PC-3 (cell line): Measurements from ENCODE around the gene GP9. TPM values are rescaled to one million over a fixed set of nuclear protein-coding genes. Genes with fewer than 3 reads are reported as not detected.

ENCODE experiments used
- ATAC-seq: fragments of 200-7000 bp; cut with Tn5 transposase; 2 replicates; pipeline ENCODE4 v1.9.1; 2020; ENCODE audit warnings: mild to moderate bottlenecking, moderate library complexity
- BruUV-seq: library from RNA; stranded (reverse); fragments of 400-500 nt; replicated peaks from 2 replicates; lab custom pipeline; 2021; lab: Mats Ljungman, UMichigan
- CTCF ChIA-PET: fragments of 300-600 bp; sonication (Branson Sonifier 250); formaldehyde crosslinking; loops from one replicate; lab custom pipeline; 2022; ENCODE audit warnings: antibody characterized with exemption; lab: Charles Lee
- POLR2A ChIA-PET: fragments of 300-600 bp; sonication (Branson Sonifier 250); formaldehyde crosslinking; loops from one replicate; lab custom pipeline; 2022; ENCODE audit warnings: antibody characterized with exemption; ENCODE audit not compliant: unreplicated experiment; lab: Charles Lee
- DNase-seq: peaks from one replicate; pipeline ENCODE4 v3.0.0-alpha.2; 2015
- H2AFZ ChIP-seq: fragments of 300-600 bp; sonication (generic); 2 replicates; pipeline ENCODE4 v1.6.0; 2016; ENCODE audit warnings: antibody characterized with exemption, low read length
- H3F3A ChIP-seq: fragments of 300-600 bp; sonication (generic); one replicate; pipeline ENCODE4 v1.6.0; 2017; ENCODE audit warnings: antibody characterized with exemption, low read length, control low read depth, mild to moderate bottlenecking; ENCODE audit not compliant: unreplicated experiment
- H3K27ac ChIP-seq: fragments of 300-600 bp; sonication (generic); 2 replicates; pipeline ENCODE4 v1.5.1; 2016; ENCODE audit warnings: mild to moderate bottlenecking, low read length
- H3K27me3 ChIP-seq: fragments of 300-600 bp; sonication (generic); 2 replicates; pipeline ENCODE4 v1.6.1; 2016; ENCODE audit warnings: low read length, mixed read lengths
- H3K36me3 ChIP-seq: fragments of 300-600 bp; sonication (generic); 2 replicates; pipeline ENCODE4 v1.6.1; 2016; ENCODE audit warnings: low read depth, mixed run types, low read length, mixed read lengths
- H3K4me1 ChIP-seq: fragments of 300-600 bp; sonication (generic); 2 replicates; pipeline ENCODE4 v1.5.1; 2016; ENCODE audit warnings: low read length; ENCODE audit not compliant: insufficient read depth
- H3K4me2 ChIP-seq: fragments of 300-600 bp; sonication (generic); 2 replicates; pipeline ENCODE4 v1.6.0; 2016; ENCODE audit warnings: low read length
- H3K4me3 ChIP-seq: fragments of 300-600 bp; sonication (generic); 2 replicates; pipeline ENCODE4 v1.5.1; 2016; ENCODE audit warnings: mild to moderate bottlenecking, low read length, mixed read lengths
- H3K79me2 ChIP-seq: fragments of 300-600 bp; sonication (generic); 2 replicates; pipeline ENCODE4 v1.6.1; 2017; ENCODE audit warnings: low read length, mixed read lengths
- H3K9ac ChIP-seq: fragments of 300-600 bp; sonication (generic); 2 replicates; pipeline ENCODE4 v1.6.0; 2016; ENCODE audit warnings: mild to moderate bottlenecking, low read length
- H3K9me2 ChIP-seq: fragments of 300-600 bp; sonication (generic); replicated peaks from 2 replicates; pipeline ENCODE4 v1.6.1; 2016; ENCODE audit warnings: mixed run types, low read length, mixed read lengths
- H3K9me3 ChIP-seq: fragments of 300-600 bp; sonication (generic); 2 replicates; pipeline ENCODE4 v1.6.1; 2016; ENCODE audit warnings: low read length, mixed read lengths
- H4K20me1 ChIP-seq: fragments of 300-600 bp; sonication (generic); 2 replicates; pipeline ENCODE4 v1.6.1; 2016; ENCODE audit warnings: low read length, mixed read lengths
- EZH2 ChIP-seq: fragments of 300-600 bp; sonication (generic); IDR thresholded peaks from one replicate; pipeline ENCODE4 v1.6.1; 2017; ENCODE audit warnings: antibody characterized with exemption, mild to moderate bottlenecking, low read length; ENCODE audit not compliant: unreplicated experiment
- EZH2phosphoT487 ChIP-seq: fragments of 300-600 bp; sonication (generic); IDR thresholded peaks from 2 replicates; pipeline ENCODE4 v1.6.1; 2018; ENCODE audit warnings: mild to moderate bottlenecking, antibody characterized with exemption, low read length, borderline replicate concordance
- intact Hi-C: fragments of 100-400 bp; cut with micrococcal nuclease; formaldehyde crosslinking; loops from 2 replicates; pipeline ENCODE4 v1.9.0; 2023
- total RNA-seq: library from RNA; depleted of rRNA; stranded (reverse); fragments of >200 nt; gene quantifications from 2 replicates; pipeline ENCODE4 v1.2.3, GENCODE V29; 2014
- TF ChIP-seq, protein P1 (sequence below): fragments of 300-600 bp; sonication (generic); conservative IDR thresholded peaks from 2 replicates; pipeline ENCODE4 v1.5.1; 2017; ENCODE audit warnings: antibody characterized with exemption, low read depth, mild to moderate bottlenecking, low read length

Gene GP9
- total RNA-seq, 1 experiment from 2014 or later = not detected

DNA sequence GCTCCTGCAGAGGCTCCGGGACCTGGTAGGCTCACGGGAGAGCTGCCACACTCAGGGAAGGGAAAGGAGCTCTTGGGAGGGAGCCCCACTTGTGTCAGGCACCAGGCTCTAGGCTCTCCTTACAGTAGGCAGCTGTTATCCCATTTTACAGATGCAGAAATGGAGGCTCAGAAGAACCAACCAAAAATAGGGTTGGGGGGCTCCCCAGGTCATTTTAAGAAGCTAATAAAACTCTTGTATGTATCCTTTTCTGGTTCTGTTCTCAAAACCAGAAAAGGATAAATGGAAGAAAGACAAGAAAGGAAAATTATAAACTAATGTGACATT is 23.5 kb upstream of the GP9 start:
- H4K20me1 ChIP-seq = no peaks in the 10 kb centered on the region
- no TSS peak for BruUV-seq
- ATAC-seq (no peak), DNase-seq (no peak)
- intact Hi-C loops = no loop called here
- 0 out of 2 replicates have a peak, but pooled peaks cover under 1% of the 10 kb centered on the region for H3K27me3 ChIP-seq
- no peak overlapping the region for H2AFZ ChIP-seq
- H3K79me2 ChIP-seq = no peaks in the 10 kb centered on the region
- no peak overlapping the region for H3K9ac ChIP-seq
- H3K9me2 ChIP-seq = no peaks in the 10 kb centered on the region
- TF ChIP-seq, protein P1, sequence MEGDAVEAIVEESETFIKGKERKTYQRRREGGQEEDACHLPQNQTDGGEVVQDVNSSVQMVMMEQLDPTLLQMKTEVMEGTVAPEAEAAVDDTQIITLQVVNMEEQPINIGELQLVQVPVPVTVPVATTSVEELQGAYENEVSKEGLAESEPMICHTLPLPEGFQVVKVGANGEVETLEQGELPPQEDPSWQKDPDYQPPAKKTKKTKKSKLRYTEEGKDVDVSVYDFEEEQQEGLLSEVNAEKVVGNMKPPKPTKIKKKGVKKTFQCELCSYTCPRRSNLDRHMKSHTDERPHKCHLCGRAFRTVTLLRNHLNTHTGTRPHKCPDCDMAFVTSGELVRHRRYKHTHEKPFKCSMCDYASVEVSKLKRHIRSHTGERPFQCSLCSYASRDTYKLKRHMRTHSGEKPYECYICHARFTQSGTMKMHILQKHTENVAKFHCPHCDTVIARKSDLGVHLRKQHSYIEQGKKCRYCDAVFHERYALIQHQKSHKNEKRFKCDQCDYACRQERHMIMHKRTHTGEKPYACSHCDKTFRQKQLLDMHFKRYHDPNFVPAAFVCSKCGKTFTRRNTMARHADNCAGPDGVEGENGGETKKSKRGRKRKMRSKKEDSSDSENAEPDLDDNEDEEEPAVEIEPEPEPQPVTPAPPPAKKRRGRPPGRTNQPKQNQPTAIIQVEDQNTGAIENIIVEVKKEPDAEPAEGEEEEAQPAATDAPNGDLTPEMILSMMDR = no peak
- no peak for TF ChIP-seq EZH2phosphoT487
- no peak for TF ChIP-seq EZH2
- no peaks in the 10 kb centered on the region for H3K36me3 ChIP-seq
- no peak overlapping the region for H3K4me3 ChIP-seq
- H3K27ac ChIP-seq = no peak overlapping the region
- no peaks in the 10 kb centered on the region for H3F3A ChIP-seq
- POLR2A ChIA-PET = no interaction called here
- no peaks in the 10 kb centered on the region for H3K9me3 ChIP-seq
- CTCF ChIA-PET = no interaction called here
- H3K4me2 ChIP-seq = no peak overlapping the region
- H3K4me1 ChIP-seq = no peaks in the 10 kb centered on the region

DNA sequence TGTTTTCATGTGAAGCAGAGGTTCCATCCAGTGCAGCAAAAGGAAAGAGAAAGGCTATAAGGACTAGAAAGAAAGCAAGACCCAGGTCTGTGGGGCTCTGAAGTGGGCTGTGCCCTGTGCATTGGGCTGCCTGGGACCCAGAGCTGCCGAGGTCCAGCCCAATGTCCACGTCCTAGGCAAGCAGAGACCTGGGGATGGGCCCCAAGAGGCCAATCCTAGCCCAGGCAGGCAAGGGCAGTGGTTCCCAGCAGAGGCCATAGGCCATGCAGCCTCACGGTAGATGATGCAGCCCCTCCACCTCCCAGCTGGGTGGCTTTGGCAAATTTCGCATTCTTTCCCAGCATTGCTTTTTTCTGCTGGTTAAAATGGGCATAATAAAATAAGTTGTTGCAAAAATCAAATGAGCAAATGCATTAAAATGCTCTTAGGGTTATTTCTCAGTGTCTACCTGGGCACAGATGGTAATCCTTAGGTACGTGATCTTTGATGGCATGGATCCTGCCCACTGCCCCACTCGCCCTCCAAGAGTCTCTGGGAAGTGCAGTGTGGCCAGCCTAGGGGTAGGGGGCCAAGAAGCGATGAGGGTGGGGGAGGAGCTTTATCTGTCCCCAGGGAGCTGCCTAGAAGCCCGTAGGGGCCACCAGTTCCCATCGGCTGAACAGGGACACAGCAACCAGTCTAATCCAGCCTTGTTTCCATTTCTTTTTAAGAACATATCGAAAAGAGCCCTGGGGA is 22.3 kb upstream of the GP9 start:
- no peaks in the 10 kb centered on the region for H3K9me2 ChIP-seq
- H3K27me3 ChIP-seq = 0 out of 2 replicates have a peak, but pooled peaks cover 6% of the 10 kb centered on the region
- H4K20me1 ChIP-seq = no peaks in the 10 kb centered on the region
- H3K4me2 ChIP-seq = no peak overlapping the region
- TF ChIP-seq, protein P1 = no peak
- CTCF ChIA-PET = no interaction called here
- BruUV-seq = no TSS peak
- H3K4me3 ChIP-seq = no peak overlapping the region
- POLR2A ChIA-PET = no interaction called here
- no peaks in the 10 kb centered on the region for H3K9me3 ChIP-seq
- H3K4me1 ChIP-seq = no peaks in the 10 kb centered on the region
- ATAC-seq (no peak), DNase-seq (no peak)
- intact Hi-C loops = no loop called here
- no peak overlapping the region for H2AFZ ChIP-seq
- H3K79me2 ChIP-seq = no peaks in the 10 kb centered on the region
- H3K36me3 ChIP-seq = no peaks in the 10 kb centered on the region
- no peak overlapping the region for H3K9ac ChIP-seq
- H3K27ac ChIP-seq = no peak overlapping the region
- H3F3A ChIP-seq = no peaks in the 10 kb centered on the region

DNA sequence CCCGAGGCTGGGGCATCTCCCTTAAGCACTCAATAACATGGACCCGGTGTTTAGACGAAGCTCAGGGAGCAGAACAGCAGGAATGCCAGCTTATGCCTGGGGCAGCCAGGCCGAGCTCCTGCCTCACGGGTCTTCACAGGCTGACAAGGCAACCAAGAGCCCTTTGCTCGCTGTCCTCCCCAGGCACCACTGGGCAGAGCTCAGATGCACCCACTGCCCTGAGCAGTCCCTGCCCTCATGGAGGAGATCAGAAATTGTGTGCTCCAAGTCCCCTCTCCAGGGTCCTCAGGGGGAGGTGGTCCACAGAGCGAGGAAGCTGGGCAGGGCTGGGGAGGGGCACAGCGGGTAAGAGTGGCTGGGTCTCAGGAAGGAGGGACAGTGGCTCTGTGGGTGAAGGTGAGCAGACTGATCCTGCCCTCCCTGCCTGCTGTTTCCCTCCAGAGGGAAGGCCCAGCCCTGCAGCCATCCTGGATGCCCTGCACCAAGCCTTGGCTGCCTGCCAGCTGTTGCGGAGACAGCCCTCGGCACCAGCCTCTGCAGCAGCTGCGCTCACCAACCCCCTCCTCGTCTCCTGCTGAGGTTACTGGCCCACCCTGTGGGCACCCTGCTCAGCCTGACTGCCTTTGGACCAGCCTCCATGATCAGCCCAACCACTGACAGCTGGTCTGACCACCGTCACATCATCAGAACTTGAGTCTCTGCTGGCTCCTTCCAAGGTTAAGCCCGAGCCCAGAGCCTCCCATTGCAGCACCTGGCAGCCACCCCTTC is 21.1 kb upstream of the GP9 start:
- Histone ChIP-seq H2AFZ (no peak overlapping the region), H4K20me1 (no peaks in the 10 kb centered on the region), H3K4me3 (no peak overlapping the region), H3K9ac (no peak overlapping the region), H3F3A (no peaks in the 10 kb centered on the region), H3K4me1 (no peaks in the 10 kb centered on the region), H3K36me3 (no peaks in the 10 kb centered on the region), H3K9me3 (no peaks in the 10 kb centered on the region), H3K9me2 (no peaks in the 10 kb centered on the region), H3K27ac (no peak overlapping the region), H3K4me2 (no peak overlapping the region), H3K79me2 (no peaks in the 10 kb centered on the region), H3K27me3 (0 out of 2 replicates have a peak, but pooled peaks cover 6% of the 10 kb centered on the region)
- no TSS peak for BruUV-seq
- no peak for TF ChIP-seq EZH2phosphoT487
- TF ChIP-seq, protein P1 = no peak
- TF ChIP-seq EZH2 = no peak
- POLR2A ChIA-PET = no interaction called here
- intact Hi-C loops = no loop called here
- ATAC-seq (no peak), DNase-seq (no peak)
- CTCF ChIA-PET = no interaction called here
